Right lobe of liver (tissue), 6 donors: ENCODE measurements around the gene LAMB1. TPM values are rescaled to one million over a fixed set of nuclear protein-coding genes. Genes with fewer than 3 reads are reported as not detected.

Experiments
- ATAC-seq, 4 donors: fragments of 200-7000 bp; cut with Tn5 transposase; one replicate each; pipeline ENCODE4 v1.9.1; 2020; ENCODE audit warnings: mild to moderate bottlenecking in 4 of 4, moderate library complexity in 4 of 4
- DNase-seq, 3 donors: peaks; one replicate each; pipeline ENCODE4 v3.0.0-alpha.2; 2020
- H3K27ac ChIP-seq, 3 donors: fragments of 200-600 bp; one replicate each; pipeline ENCODE4 v1.8.0; 2022
- H3K27me3 ChIP-seq, 2 donors: fragments of 200-600 bp; one replicate each; pipeline ENCODE4 v1.8.0; 2022
- H3K36me3 ChIP-seq, 4 donors: fragments of 200-600 bp; sonication (generic) in 1 of 4; one replicate each; pipeline versions ENCODE4 v1.5.1 to v1.8.0; 2017 to 2022; ENCODE audit warnings: control low read depth in 1 of 4
- H3K4me1 ChIP-seq, 4 donors: fragments of 200-600 bp; sonication (generic) in 1 of 4; one replicate each; pipeline versions ENCODE4 v1.5.1 to v1.8.0; 2017 to 2022; ENCODE audit warnings: control low read depth in 1 of 4
- H3K4me3 ChIP-seq, 3 donors: fragments of 200-600 bp; one replicate each; pipeline ENCODE4 v1.8.0; 2022
- H3K9me3 ChIP-seq, 4 donors: fragments of 200-600 bp; sonication (generic) in 1 of 4; one replicate each; pipeline versions ENCODE4 v1.5.1 to v1.8.0; 2017 to 2022; ENCODE audit warnings: control low read depth in 1 of 4
- POLR2A ChIP-seq: fragments of 450-650 bp; IDR thresholded peaks from one replicate; pipeline ENCODE4 v1.6.1; 2017; ENCODE audit warnings: antibody characterized with exemption, mild to moderate bottlenecking
- WGBS: methylation state at CpG from one replicate; pipeline ENCODE4 v1.1.6; 2018; ENCODE audit warnings: low coverage, low lambda C conversion rate; ENCODE audit not compliant: insufficient coverage; ENCODE audit errors: missing lambda C conversion rate; 5-methylcytosine and 5-hydroxymethylcytosine counted together
- intact Hi-C, 2 donors: fragments of 100-400 bp; cut with DNase I; formaldehyde crosslinking; loops; one replicate each; pipeline versions ENCODE4 v1.11.2 to v1.14.1; 2022
- total RNA-seq, 6 experiments: library from RNA; depleted of rRNA in 2 of 6; stranded (reverse); fragments of >200 nt in 2 of 6; fragmentation: NEBNext Ultra II Directional in 3 of 6; extraction: Animal tissue kit (Norgen Biotek cat#: 25700) in 3 of 6; gene quantifications; one replicate each; pipeline versions ENCODE4 v1.1.0 to v1.2.4, GENCODE V29; 2016 to 2023
- TF ChIP-seq, protein P1 (sequence below), 4 donors: fragments of 200-600 bp in 3 of 4; fragments of 450-650 bp in 1 of 4; IDR thresholded peaks; one replicate each; pipeline versions ENCODE4 v1.5.1 to v1.8.0; 2016 to 2022; ENCODE audit warnings: antibody characterized with exemption in 4 of 4, mild to moderate bottlenecking in 2 of 4
- donor health status: DM: no; HTN: yes; CAD: no.
- donor health status: DM: no; HTN: no; CAD: no.
- donor health status: DM: no; HTN: no; CAD: no.
- donor health status: DM: no; HTN: yes; CAD: no.
- donor health status: DM: no; HTN: yes; CAD: no.

The LAMB1 gene
- total RNA-seq, 6 experiments from 2014 or later: 14.9 to 61.0 (median 28.9) TPM

- H3K27ac ChIP-seq: peak overlapping the region in 1 of 3 donors; percentile 33
Observed at GRCh38 chr7:107998660-107999480, 4.1 kb downstream of the LAMB1 start.

GRCh38 chr7:107998150-107998549, 4.8 kb downstream of the LAMB1 start:
- no peak overlapping the region for H3K27ac ChIP-seq
- DNase-seq (no peak), ATAC-seq (no peak)
- H3K4me3 ChIP-seq: no peak overlapping the region
- intact Hi-C loops: no loop called here
- peaks cover 0 to 5% (median 0%) of the 10 kb centered on the region in 4 donors for H3K36me3 ChIP-seq
- 69% methylated on average over 2 of the region's 2 CpGs for WGBS
- H3K27me3 ChIP-seq: peaks cover 0 to 3% of the 10 kb centered on the region in 2 donors
- no peaks in the 10 kb centered on the region for H3K9me3 ChIP-seq
- TF ChIP-seq, protein P1, sequence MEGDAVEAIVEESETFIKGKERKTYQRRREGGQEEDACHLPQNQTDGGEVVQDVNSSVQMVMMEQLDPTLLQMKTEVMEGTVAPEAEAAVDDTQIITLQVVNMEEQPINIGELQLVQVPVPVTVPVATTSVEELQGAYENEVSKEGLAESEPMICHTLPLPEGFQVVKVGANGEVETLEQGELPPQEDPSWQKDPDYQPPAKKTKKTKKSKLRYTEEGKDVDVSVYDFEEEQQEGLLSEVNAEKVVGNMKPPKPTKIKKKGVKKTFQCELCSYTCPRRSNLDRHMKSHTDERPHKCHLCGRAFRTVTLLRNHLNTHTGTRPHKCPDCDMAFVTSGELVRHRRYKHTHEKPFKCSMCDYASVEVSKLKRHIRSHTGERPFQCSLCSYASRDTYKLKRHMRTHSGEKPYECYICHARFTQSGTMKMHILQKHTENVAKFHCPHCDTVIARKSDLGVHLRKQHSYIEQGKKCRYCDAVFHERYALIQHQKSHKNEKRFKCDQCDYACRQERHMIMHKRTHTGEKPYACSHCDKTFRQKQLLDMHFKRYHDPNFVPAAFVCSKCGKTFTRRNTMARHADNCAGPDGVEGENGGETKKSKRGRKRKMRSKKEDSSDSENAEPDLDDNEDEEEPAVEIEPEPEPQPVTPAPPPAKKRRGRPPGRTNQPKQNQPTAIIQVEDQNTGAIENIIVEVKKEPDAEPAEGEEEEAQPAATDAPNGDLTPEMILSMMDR (IDR thresholded peaks at IDR 0.05): no peak
- no peak for TF ChIP-seq POLR2A
- peaks cover 0 to 9% (median 0%) of the 10 kb centered on the region in 4 donors for H3K4me1 ChIP-seq

More at GRCh38 chr7:107998660-107999480, 4.1 kb downstream of the LAMB1 start:
- no peak for TF ChIP-seq POLR2A
- TF ChIP-seq, protein P1 (IDR thresholded peaks at IDR 0.05): no peak
- H3K4me1 ChIP-seq: peaks cover 0 to 12% (median 1%) of the 10 kb centered on the region in 4 donors
- H3K36me3 ChIP-seq: peaks cover 0 to 3% (median 0%) of the 10 kb centered on the region in 4 donors
- H3K9me3 ChIP-seq: no peaks in the 10 kb centered on the region
- no peak overlapping the region for H3K4me3 ChIP-seq
- 86% methylated on average over 3 of the region's 3 CpGs for WGBS
- peaks cover 0 to 3% of the 10 kb centered on the region in 2 donors for H3K27me3 ChIP-seq
- ATAC-seq: no peak
- no peak for DNase-seq
- intact Hi-C loops: no loop called here

- Histone ChIP-seq H3K9me3 (no peaks in the 10 kb centered on the region), H3K36me3 (peaks cover 0 to 5% (median 0%) of the 10 kb centered on the region in 4 donors), H3K27ac (no peak overlapping the region), H3K4me3 (no peak overlapping the region), H3K27me3 (no peaks in the 10 kb centered on the region), H3K4me1 (no peaks in the 10 kb centered on the region)
- DNase-seq (no peak), ATAC-seq (no peak)
- no peak for TF ChIP-seq POLR2A
- TF ChIP-seq, protein P1 (IDR thresholded peaks at IDR 0.05): no peak
- intact Hi-C loops: no loop called here
- 61% methylated on average over 7 of the region's 7 CpGs for WGBS
Observed at GRCh38 chr7:107996072-107996882, 6.7 kb downstream of the LAMB1 start.

GRCh38 chr7:107995184-107996071, 7.5 kb downstream of the LAMB1 start:
- DNase-seq (no peak), ATAC-seq (peak in 1 of 4 donors; percentile 33)
- TF ChIP-seq POLR2A: no peak
- TF ChIP-seq, protein P1 (IDR thresholded peaks at IDR 0.05): no peak
- H3K27ac ChIP-seq: no peak overlapping the region
- H3K4me3 ChIP-seq: no peak overlapping the region
- H3K36me3 ChIP-seq: peaks cover 0 to 5% (median 0%) of the 10 kb centered on the region in 4 donors
- 20% methylated on average over 6 of the region's 6 CpGs for whole genome bisulfite sequencing
- no peaks in the 10 kb centered on the region for H3K27me3 ChIP-seq
- H3K9me3 ChIP-seq: no peaks in the 10 kb centered on the region
- intact Hi-C loops: no loop called here
- no peaks in the 10 kb centered on the region for H3K4me1 ChIP-seq
